ENCODE results near the gene SLC16A14. TPM values are rescaled to one million over a fixed set of nuclear protein-coding genes. Genes with fewer than 3 reads are reported as not detected.
"Not testable (repeated sequence)": the region's sequence is repeated elsewhere in the genome, so short reads cannot be mapped to it uniquely, and the experiment has no call there.

SLC16A14 gene
- total RNA-seq = 1 to 10 TPM in 2 of 4 donors, under 1 TPM in 2; 0.68 to 1.9 (median 0.93) TPM
- polyA plus RNA-seq = 1 to 10 TPM in 1 of 3 donors, under 1 TPM in 2; 0.23 to 4.8 (median 0.60) TPM

- TF ChIP-seq POLR2A (IDR thresholded peaks at IDR 0.05) = no peak
- peak in 1 of 4 donors; percentile 11 for TF ChIP-seq POLR2AphosphoS5 (IDR thresholded peaks at IDR 0.05)
- peak within 1 kb of the TSS; percentile 39 to 68 (median 64) for H3K4me3 ChIP-seq
- H3K27ac ChIP-seq = peak within 1 kb of the TSS; percentile 63 to 72 (median 68)
- no peaks in the 10 kb centered on the region for H3K9me3 ChIP-seq
- H3K4me1 ChIP-seq = peaks cover 0 to 29% (median 14%) of the 10 kb centered on the region in 4 donors
- H3K27me3 ChIP-seq = no peaks in the 10 kb centered on the region
- DNase-seq = no peak
- intact Hi-C loops (cut with DNase I) = loop anchor here (5.0 kb wide), 1 partner anchor 94 kb away; no protein-coding TSS in a partner anchor
- no peaks in the 10 kb centered on the region for H3K36me3 ChIP-seq
- WGBS, 2 donors = 2% methylated on average over 24 of the region's 24 CpGs
These were observed at the start of gene SLC16A14 for GRCh38 chr2:230068651-230069055. TSS of gene SLC16A14 (minus strand) at chr2:230068924. CDS start at chr2:230059352, 9,572 bp downstream.

GRCh38 chr2:230106771-230107170 is 38.0 kb upstream of the SLC16A14 start:
- Histone ChIP-seq H3K9me3 (peaks cover 0 to 6% (median 0%) of the 10 kb centered on the region in 4 donors), H3K4me3 (no peak overlapping the region), H3K27me3 (no peaks in the 10 kb centered on the region), H3K27ac (no peak overlapping the region), H3K4me1 (no peaks in the 10 kb centered on the region), H3K36me3 (no peaks in the 10 kb centered on the region)
- intact Hi-C loops (cut with DNase I) = no loop called here
- WGBS, 2 donors = 38 to 95% methylated on average over 1 of the region's 1 CpG
- no peak for DNase-seq
- TF ChIP-seq POLR2A (IDR thresholded peaks at IDR 0.05) = no peak
- TF ChIP-seq CTCF (IDR thresholded peaks at IDR 0.05) = no peak
- TF ChIP-seq POLR2AphosphoS5 (IDR thresholded peaks at IDR 0.05) = no peak
- TF ChIP-seq EP300 (IDR thresholded peaks at IDR 0.05) = no peak

GRCh38 chr2:230101967-230102366 is 33.2 kb upstream of the SLC16A14 start:
- H3K36me3 ChIP-seq; H3K9me3 ChIP-seq; H3K4me3 ChIP-seq; DNase-seq; H3K4me1 ChIP-seq; H3K27ac ChIP-seq; H3K27me3 ChIP-seq; intact Hi-C loops (cut with DNase I): not testable (repeated sequence)
- 88 to 89% methylated on average over 2 of the region's 2 CpGs for WGBS, 2 donors

GRCh38 chr2:230097841-230098240 is 29.1 kb upstream of the SLC16A14 start:
- 18 to 75% methylated on average over 2 of the region's 2 CpGs for WGBS, 2 donors
- TF ChIP-seq POLR2A (IDR thresholded peaks at IDR 0.05) (no peak), CTCF (IDR thresholded peaks at IDR 0.05) (no peak), POLR2AphosphoS5 (IDR thresholded peaks at IDR 0.05) (no peak), EP300 (IDR thresholded peaks at IDR 0.05) (no peak)
- Histone ChIP-seq H3K27me3 (no peaks in the 10 kb centered on the region), H3K27ac (no peak overlapping the region), H3K9me3 (no peaks in the 10 kb centered on the region), H3K36me3 (no peaks in the 10 kb centered on the region), H3K4me3 (no peak overlapping the region), H3K4me1 (no peaks in the 10 kb centered on the region)
- DNase-seq = no peak
- intact Hi-C loops (cut with DNase I) = no loop called here

GRCh38 chr2:230097424-230097823 is 28.7 kb upstream of the SLC16A14 start:
- WGBS, 2 donors = 29 to 68% methylated on average over 3 of the region's 3 CpGs
- Histone ChIP-seq H3K4me3 (no peak overlapping the region), H3K27ac (no peak overlapping the region), H3K27me3 (no peaks in the 10 kb centered on the region), H3K36me3 (no peaks in the 10 kb centered on the region), H3K9me3 (no peaks in the 10 kb centered on the region), H3K4me1 (no peaks in the 10 kb centered on the region)
- intact Hi-C loops (cut with DNase I) = no loop called here
- DNase-seq = no peak
- TF ChIP-seq POLR2A (IDR thresholded peaks at IDR 0.05) (no peak), CTCF (IDR thresholded peaks at IDR 0.05) (no peak), POLR2AphosphoS5 (IDR thresholded peaks at IDR 0.05) (no peak), EP300 (IDR thresholded peaks at IDR 0.05) (no peak)

- H3K36me3 ChIP-seq = no peaks in the 10 kb centered on the region
- intact Hi-C loops (cut with DNase I) = no loop called here
- WGBS, 2 donors = 91 to 95% methylated on average over 2 of the region's 2 CpGs
- no peak overlapping the region for H3K27ac ChIP-seq
- TF ChIP-seq POLR2AphosphoS5 (IDR thresholded peaks at IDR 0.05) (no peak), EP300 (IDR thresholded peaks at IDR 0.05) (no peak)
- H3K9me3 ChIP-seq = no peaks in the 10 kb centered on the region
- no peaks in the 10 kb centered on the region for H3K27me3 ChIP-seq
- no peak overlapping the region for H3K4me3 ChIP-seq
- H3K4me1 ChIP-seq = no peaks in the 10 kb centered on the region
- no peak for DNase-seq
These were observed 22.2 kb upstream of the SLC16A14 start for GRCh38 chr2:230090967-230091366.

All from sigmoid colon (tissue), 7 donors.